Chondrocyte (in vitro differentiated cells): ENCODE data around the gene ETF1. TPM values are rescaled to one million over a fixed set of nuclear protein-coding genes. Genes with fewer than 3 reads are reported as not detected.

ENCODE experiments used
- DNase-seq: peaks from one replicate; pipeline ENCODE4 v3.0.0; 2021; ENCODE audit warnings: mixed read lengths, low spot score
- H3K27ac Mint-ChIP-seq: one replicate; pipeline ENCODE4 v1.8.0; 2021; ENCODE audit warnings: mild to moderate bottlenecking, moderate library complexity, mixed read lengths; ENCODE audit not compliant: unreplicated experiment
- H3K27me3 Mint-ChIP-seq: 2 replicates; pipeline ENCODE4 v1.8.0; 2021; ENCODE audit warnings: low read depth, mixed read lengths
- H3K36me3 Mint-ChIP-seq: 2 replicates; pipeline ENCODE4 v1.8.0; 2021; ENCODE audit warnings: low read depth, mixed read lengths
- H3K4me1 Mint-ChIP-seq: 2 replicates; pipeline ENCODE4 v1.8.0; 2021; ENCODE audit warnings: low read depth, mild to moderate bottlenecking, mixed read lengths
- H3K4me3 Mint-ChIP-seq: one replicate; pipeline ENCODE4 v1.8.0; 2021; ENCODE audit warnings: mild to moderate bottlenecking, moderate library complexity, mixed read lengths; ENCODE audit not compliant: unreplicated experiment
- H3K9me3 Mint-ChIP-seq: 2 replicates; pipeline ENCODE4 v1.8.0; 2021; ENCODE audit warnings: low read depth, mixed read lengths
- CTCF ChIP-seq: fragments of 200-600 bp; sonication (generic); IDR thresholded peaks from 2 replicates; pipeline ENCODE4 v1.5.0; 2021; ENCODE audit warnings: antibody characterized with exemption, mild to moderate bottlenecking, moderate library complexity
- total RNA-seq: library from RNA; stranded (reverse); gene quantifications from 3 replicates; pipeline ENCODE4 v1.2.1, GENCODE V29; 2021

The ETF1 gene
- total RNA-seq, 1 donor from 2014 or later, result 92.1 TPM

GRCh38 chr5:138492560-138493045, 50.4 kb downstream of the ETF1 start:
- Mint-ChIP-seq H3K36me3 (no peaks in the 10 kb centered on the region), H3K4me3 (peak overlapping the region; percentile 80), H3K9me3 (no peaks in the 10 kb centered on the region), H3K27me3 (peaks cover 18% of the 10 kb centered on the region), H3K4me1 (peaks cover 12% of the 10 kb centered on the region), H3K27ac (no peak overlapping the region)
- DNase-seq, result no peak
- TF ChIP-seq CTCF, result no peak

- Mint-ChIP-seq H3K27me3 (peaks cover 18% of the 10 kb centered on the region), H3K4me1 (peaks cover 12% of the 10 kb centered on the region), H3K27ac (no peak overlapping the region)
Measured at GRCh38 chr5:138491669-138492559, 51.1 kb downstream of the ETF1 start.

DNA sequence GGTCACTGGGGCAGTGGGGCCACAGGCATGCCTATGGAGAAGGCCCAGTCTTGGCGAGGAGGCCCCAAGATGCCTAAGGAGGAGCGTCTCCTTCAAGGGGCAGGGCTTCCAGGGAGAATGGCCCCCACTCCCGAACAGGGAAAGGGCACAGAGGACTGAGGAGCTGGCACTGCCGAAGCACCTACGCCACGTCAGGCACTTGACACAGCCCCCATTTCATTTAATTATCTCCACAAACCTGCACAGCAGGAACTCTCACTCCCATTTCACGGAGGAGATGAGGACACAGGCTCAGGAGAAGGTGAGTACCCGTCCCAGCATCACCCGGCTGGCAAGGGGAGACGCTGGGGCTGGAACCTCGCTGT, 51.8 kb downstream of the ETF1 start:
- H3K27ac Mint-ChIP-seq, result no peak overlapping the region
- H3K9me3 Mint-ChIP-seq, result no peaks in the 10 kb centered on the region
- H3K27me3 Mint-ChIP-seq, result peaks cover 18% of the 10 kb centered on the region
- H3K4me1 Mint-ChIP-seq, result peaks cover 12% of the 10 kb centered on the region
- TF ChIP-seq CTCF, result no peak
- H3K36me3 Mint-ChIP-seq, result no peaks in the 10 kb centered on the region
- DNase-seq, result no peak
- H3K4me3 Mint-ChIP-seq, result peak overlapping the region; percentile 45

More at GRCh38 chr5:138491669-138492559, 51.1 kb downstream of the ETF1 start:
- H3K4me3 Mint-ChIP-seq, result peak overlapping the region; percentile 80
- peak; percentile 95 for DNase-seq
- TF ChIP-seq CTCF, result peak; percentile 32
- no peaks in the 10 kb centered on the region for H3K36me3 Mint-ChIP-seq
- no peaks in the 10 kb centered on the region for H3K9me3 Mint-ChIP-seq

DNA sequence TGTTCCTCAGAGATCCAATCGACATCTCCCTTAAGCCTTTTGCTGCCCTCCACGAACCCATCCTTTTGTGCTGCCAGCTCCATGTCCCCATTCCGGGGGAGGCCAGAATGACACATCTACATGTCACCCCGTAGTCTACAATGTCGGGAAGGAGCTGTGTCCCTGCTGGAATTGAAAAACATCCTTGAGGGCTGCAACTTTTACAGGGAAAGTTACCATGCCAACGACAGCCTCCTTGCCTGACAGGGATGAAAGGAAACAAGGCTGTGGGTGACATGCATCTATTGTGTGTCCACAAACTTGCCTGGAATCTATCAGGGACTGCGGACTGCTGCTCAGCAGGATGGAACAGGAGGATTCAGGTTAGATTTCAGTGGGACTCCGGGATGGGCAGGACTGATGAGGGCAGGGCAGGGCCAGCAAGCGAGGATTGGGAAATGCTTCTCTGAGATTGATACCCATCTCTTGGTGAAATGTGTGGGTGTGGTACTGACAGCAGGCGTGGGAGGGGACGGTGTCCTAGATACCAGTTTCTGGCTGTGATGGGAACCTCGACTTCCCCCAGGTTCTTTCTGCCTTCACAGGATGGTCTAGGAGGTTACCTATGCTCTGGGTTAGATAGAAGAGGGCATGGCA, 52.3 kb downstream of the ETF1 start:
- no peaks in the 10 kb centered on the region for H3K9me3 Mint-ChIP-seq
- H3K27me3 Mint-ChIP-seq, result peaks cover 18% of the 10 kb centered on the region
- H3K36me3 Mint-ChIP-seq, result no peaks in the 10 kb centered on the region
- no peak overlapping the region for H3K27ac Mint-ChIP-seq
- TF ChIP-seq CTCF, result no peak
- H3K4me3 Mint-ChIP-seq, result no peak overlapping the region
- peaks cover 12% of the 10 kb centered on the region for H3K4me1 Mint-ChIP-seq
- no peak for DNase-seq

DNA sequence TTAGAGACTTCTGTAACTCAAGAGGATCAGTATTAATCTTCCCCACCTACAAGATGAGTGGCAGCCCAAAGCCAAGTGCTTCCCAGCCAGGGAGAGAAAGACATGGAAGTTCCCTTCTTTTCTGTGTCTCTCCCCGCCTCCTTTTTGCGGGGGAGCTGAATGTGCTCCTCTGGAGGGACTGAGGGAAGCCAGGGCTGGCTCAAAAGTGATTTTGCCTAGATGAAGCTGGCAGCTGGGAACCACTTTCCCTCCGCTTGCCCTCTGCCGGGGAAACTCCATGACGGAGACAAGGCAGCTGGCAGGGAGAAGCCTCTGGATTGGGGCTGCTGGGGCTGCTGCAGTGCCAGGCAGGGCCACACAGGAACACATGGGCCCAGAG, 53.4 kb downstream of the ETF1 start:
- peaks cover 18% of the 10 kb centered on the region for H3K27me3 Mint-ChIP-seq
- peaks cover 8% of the 10 kb centered on the region for H3K4me1 Mint-ChIP-seq
- H3K27ac Mint-ChIP-seq, result no peak overlapping the region
- DNase-seq, result no peak
- no peaks in the 10 kb centered on the region for H3K36me3 Mint-ChIP-seq
- TF ChIP-seq CTCF, result no peak
- H3K9me3 Mint-ChIP-seq, result no peaks in the 10 kb centered on the region
- H3K4me3 Mint-ChIP-seq, result no peak overlapping the region
